ENCODE results near the gene CACHD1. TPM values are rescaled to one million over a fixed set of nuclear protein-coding genes. Genes with fewer than 3 reads are reported as not detected.

CACHD1 gene
- total RNA-seq, 1 experiment from 2014 or later, result 29.9 TPM

GRCh38 chr1:64601207-64601606 lies 131.3 kb downstream of the CACHD1 start:
- Histone ChIP-seq H3K9me3 (ENCODE audit: control insufficient read depth, insufficient read depth, low read depth, low read length) (no peaks in the 10 kb centered on the region), H3K27me3 (ENCODE audit: control insufficient read depth, insufficient read depth, low read length) (no peaks in the 10 kb centered on the region), H3K4me1 (ENCODE audit: control insufficient read depth, insufficient read depth, low read length) (peaks cover 14% of the 10 kb centered on the region), H3K4me3 (ENCODE audit: low read depth in 2 of 2, low read length in 2 of 2) (no peak overlapping the region), H3K27ac (ENCODE audit: low read length) (no peak overlapping the region), H3K36me3 (ENCODE audit: control insufficient read depth, insufficient read depth, low read length) (no peaks in the 10 kb centered on the region)
- POLR2A ChIA-PET, result no interaction called here
- TF ChIP-seq POLR2AphosphoS5 (IDR thresholded peaks at IDR 0.05; ENCODE audit: low read depth, low read length) (no peak), CTCF (IDR thresholded peaks at IDR 0.05) (no peak), TCF7L2 (IDR thresholded peaks at IDR 0.05; ENCODE audit: low read depth, low read length) (no peak), SIN3A (IDR thresholded peaks at IDR 0.05; ENCODE audit: borderline replicate concordance, insufficient read depth, low read depth, low read length) (no peak), REST (IDR thresholded peaks at IDR 0.05; ENCODE audit: insufficient read depth in 1 of 2, low read depth in 2 of 2, low read length in 1 of 2) (no peak)
- ATAC-seq (no peak), DNase-seq (ENCODE audit: low read depth, low spot score) (no peak)
- CTCF ChIA-PET, result no interaction called here
- in situ Hi-C loops (cut with HindIII; ENCODE audit: low pct_unique_long_range_greater_than_20kb, low sequenced_read_pairs) (no loop called here), intact Hi-C loops (cut with micrococcal nuclease; ENCODE audit: unreplicated experiment) (no loop called here)
- BruUV-seq (replicated peaks), result no TSS peak

- Histone ChIP-seq H3K36me3 (ENCODE audit: control insufficient read depth, insufficient read depth, low read length) (no peaks in the 10 kb centered on the region), H3K27me3 (ENCODE audit: control insufficient read depth, insufficient read depth, low read length) (no peaks in the 10 kb centered on the region), H3K4me1 (ENCODE audit: control insufficient read depth, insufficient read depth, low read length) (no peaks in the 10 kb centered on the region), H3K27ac (ENCODE audit: low read length) (no peak overlapping the region), H3K4me3 (ENCODE audit: low read depth in 2 of 2, low read length in 2 of 2) (no peak overlapping the region), H3K9me3 (ENCODE audit: control insufficient read depth, insufficient read depth, low read depth, low read length) (no peaks in the 10 kb centered on the region)
- BruUV-seq (replicated peaks), result no TSS peak
- ChIA-PET CTCF (no interaction called here), POLR2A (no interaction called here)
- no peak for TF ChIP-seq REST (IDR thresholded peaks at IDR 0.05; ENCODE audit: insufficient read depth in 1 of 2, low read depth in 2 of 2, low read length in 1 of 2)
- TF ChIP-seq SIN3A (IDR thresholded peaks at IDR 0.05; ENCODE audit: borderline replicate concordance, insufficient read depth, low read depth, low read length), result no peak
- TF ChIP-seq POLR2AphosphoS5 (IDR thresholded peaks at IDR 0.05; ENCODE audit: low read depth, low read length), result no peak
- TF ChIP-seq TCF7L2 (IDR thresholded peaks at IDR 0.05; ENCODE audit: low read depth, low read length), result no peak
- TF ChIP-seq CTCF (IDR thresholded peaks at IDR 0.05), result no peak
- intact Hi-C loops (cut with micrococcal nuclease; ENCODE audit: unreplicated experiment) (no loop called here), in situ Hi-C loops (cut with HindIII; ENCODE audit: low pct_unique_long_range_greater_than_20kb, low sequenced_read_pairs) (no loop called here)
- ATAC-seq (no peak), DNase-seq (ENCODE audit: low read depth, low spot score) (no peak)
Measured at GRCh38 chr1:64608005-64608650, 138.2 kb downstream of the CACHD1 start.
